K562 (cell line): Measurements from ENCODE around the gene PKP1. TPM values are rescaled to one million over a fixed set of nuclear protein-coding genes. Genes with fewer than 3 reads are reported as not detected.

Experiments used
- ATAC-seq: fragments of 200-7000 bp; cut with Tn5 transposase; 3 replicates; pipeline ENCODE4 v1.9.1; 2020; ENCODE audit warnings: moderate library complexity
- BruUV-seq: library from RNA; stranded (reverse); fragments of 400-500 nt; replicated peaks from 2 replicates; lab custom pipeline; 2021; lab: Mats Ljungman, UMichigan
- CTCF ChIA-PET: fragments of 300-600 bp; formaldehyde crosslinking; extraction: SDS; loops from one replicate; lab custom pipeline; 2021; ENCODE audit warnings: low intra/inter-chr PET ratio; lab: Yijun Ruan, JAX
- POLR2A ChIA-PET: fragments of 300-600, 350-650 bp; sonication (Branson Sonifier 250); formaldehyde crosslinking; extraction: SDS; loops from one replicate; lab custom pipeline; 2021; ENCODE audit warnings: antibody characterized with exemption, inconsistent platforms; lab: Yijun Ruan, JAX
- DNase-seq, 4 experiments: peaks; one replicate each; pipeline versions ENCODE4 v3.0.0 to v3.0.0-alpha.2; 2011 to 2018; ENCODE audit warnings: low spot score in 3 of 4, mixed read lengths in 3 of 4; ENCODE audit errors: extremely low read depth in 1 of 4
- FAIRE-seq: peaks from 2 replicates; lab custom pipeline; 2011; peaks lifted over from hg19 to GRCh38; lab: Jason Lieb, UNC
- H2AFZ ChIP-seq: 2 replicates; pipeline ENCODE4 v1.6.0; 2011; ENCODE audit warnings: low read depth, low read length, control low read depth, inconsistent platforms
- H3K27ac ChIP-seq: fragments of 200-600 bp; 3 replicates; pipeline ENCODE4 v1.8.0; 2011; ENCODE audit warnings: low read depth, mild to moderate bottlenecking, control low read depth, inconsistent platforms, low read length, moderate library complexity, mixed read lengths; ENCODE audit errors: extremely low read depth
- H3K27me3 ChIP-seq, 2 experiments: fragments of 300-600 bp in 1 of 2; 2 replicates in 1 of 2; 3 replicates in 1 of 2; pipeline versions ENCODE4 v1.6.0 to v1.8.0; 2011; ENCODE audit warnings: inconsistent platforms in 2 of 2, low read length in 2 of 2, mild to moderate bottlenecking in 1 of 2, mixed read lengths in 1 of 2, moderate library complexity in 1 of 2; ENCODE audit not compliant: control insufficient read depth in 2 of 2, insufficient read depth in 2 of 2
- H3K36me3 ChIP-seq: fragments of 300-600 bp; 3 replicates; pipeline ENCODE4 v1.8.0; 2011; ENCODE audit warnings: mild to moderate bottlenecking, low read length, inconsistent platforms; ENCODE audit not compliant: control insufficient read depth, insufficient read depth
- H3K4me1 ChIP-seq, 2 experiments: fragments of 200-600 bp in 1 of 2; replicated peaks in 1 of 2; 2 replicates in 1 of 2; 3 replicates in 1 of 2; pipeline versions ENCODE4 v1.5.1 to v1.8.0; 2011; ENCODE audit warnings: inconsistent platforms in 2 of 2, low read length in 2 of 2, mild to moderate bottlenecking in 1 of 2, mixed read lengths in 1 of 2, moderate library complexity in 1 of 2; ENCODE audit not compliant: control insufficient read depth in 2 of 2, insufficient read depth in 2 of 2
- H3K4me2 ChIP-seq: 2 replicates; pipeline ENCODE4 v1.6.1; 2011; ENCODE audit warnings: low read length, control low read depth, inconsistent platforms, mixed read lengths; ENCODE audit not compliant: insufficient read depth
- H3K4me3 ChIP-seq: fragments of 200-600 bp; sonication (generic), shearing (Covaris generic); 2 replicates; pipeline ENCODE4 v1.5.1; 2016; ENCODE audit warnings: control low read depth, inconsistent platforms
- H3K79me2 ChIP-seq: fragments of 200-600 bp; 3 replicates; pipeline ENCODE4 v1.8.0; 2011; ENCODE audit warnings: low read length, inconsistent platforms; ENCODE audit not compliant: control insufficient read depth, insufficient read depth
- H3K9ac ChIP-seq, 2 experiments: 2 replicates each; pipeline versions ENCODE4 v1.6.0 to v1.6.1; 2011; ENCODE audit warnings: low read depth in 2 of 2, low read length in 2 of 2, control low read depth in 1 of 2, inconsistent platforms in 1 of 2, mild to moderate bottlenecking in 1 of 2, mixed read lengths in 1 of 2; ENCODE audit not compliant: insufficient read depth in 1 of 2
- H3K9me1 ChIP-seq: one replicate; pipeline ENCODE4 v1.6.0; 2011; ENCODE audit warnings: inconsistent platforms, mild to moderate bottlenecking, low read length, moderate library complexity; ENCODE audit not compliant: control insufficient read depth, insufficient read depth
- H3K9me3 ChIP-seq: replicated peaks from 2 replicates; pipeline ENCODE4 v1.5.1; 2011; ENCODE audit warnings: low read depth, low read length, inconsistent platforms; ENCODE audit not compliant: control insufficient read depth, insufficient read depth
- H4K20me1 ChIP-seq: replicated peaks from 2 replicates; pipeline ENCODE4 v1.6.1; 2011; ENCODE audit warnings: low read length, inconsistent platforms, mixed read lengths; ENCODE audit not compliant: control insufficient read depth, insufficient read depth
- DNMT1 ChIP-seq: fragments of 450-650 bp; IDR thresholded peaks from 2 replicates; pipeline ENCODE4 v1.6.1; 2016; ENCODE audit warnings: antibody characterized with exemption, mild to moderate bottlenecking
- EZH2 ChIP-seq: IDR thresholded peaks from 2 replicates; pipeline ENCODE4 v1.6.1; 2012; ENCODE audit warnings: low read depth, mild to moderate bottlenecking, inconsistent platforms, low read length, borderline replicate concordance
- NFATC3 ChIP-seq: fragments of 450-650 bp; IDR thresholded peaks from 2 replicates; pipeline ENCODE4 v1.6.1; 2017; ENCODE audit warnings: mild to moderate bottlenecking
- NFE2 ChIP-seq: IDR thresholded peaks from 2 replicates; pipeline ENCODE4 v1.6.1; 2014; ENCODE audit warnings: antibody characterized with exemption, low read depth
- PHF8 ChIP-seq: fragments of 200-600 bp; sonication (generic); IDR thresholded peaks from 2 replicates; pipeline ENCODE4 v1.6.1; 2012; ENCODE audit warnings: mixed run types, mild to moderate bottlenecking, inconsistent platforms, low read length, moderate library complexity, borderline replicate concordance
- SMARCE1 ChIP-seq: fragments of 450-650 bp; IDR thresholded peaks from 2 replicates; pipeline ENCODE4 v1.7.1; 2016; ENCODE audit warnings: mild to moderate bottlenecking
- TEAD2 ChIP-seq: fragments of 450-650 bp; IDR thresholded peaks from 2 replicates; pipeline ENCODE4 v1.6.1; 2016; ENCODE audit warnings: missing genetic modification characterization, control low read depth, missing compliant biosample characterization
- THAP7 ChIP-seq: fragments of 250-450 bp; sonication (Bioruptor Pico); IDR thresholded peaks from 2 replicates; pipeline ENCODE4 v1.5.0; 2021
- XRCC4 ChIP-seq: IDR thresholded peaks from one replicate; pipeline ENCODE4 v1.6.1; 2011; ENCODE audit not compliant: insufficient read depth, insufficient read length; ENCODE audit errors: extremely low read depth
- ZNF75A ChIP-seq: fragments of 450-650 bp; formaldehyde crosslinking; IDR thresholded peaks from 2 replicates; pipeline ENCODE4 v1.4.0; 2020; ENCODE audit warnings: mild to moderate bottlenecking
- ZNF77 ChIP-seq: fragments of 250-450 bp; sonication (Bioruptor Pico); IDR thresholded peaks from 2 replicates; pipeline ENCODE4 v1.5.0; 2020
- WGBS: fragments of 100-300 bp; shearing (Covaris generic); methylation state at CpG from one replicate; pipeline ENCODE4 v1.1.6; 2016; ENCODE audit warnings: low coverage, mixed read lengths; ENCODE audit not compliant: insufficient coverage; ENCODE audit errors: missing lambda C conversion rate; 5-methylcytosine and 5-hydroxymethylcytosine counted together
- in situ Hi-C: fragments of 300-500 bp; cut with MboI; formaldehyde crosslinking; loops from 4 replicates; pipeline ENCODE4 v1.15.0; 2018; ENCODE audit warnings: inconsistent platforms, mixed read lengths
- intact Hi-C: fragments of 100-400 bp; cut with micrococcal nuclease; formaldehyde crosslinking; loops from 2 replicates; pipeline ENCODE4 v1.14.2; 2022
- polyA plus RNA-seq, 8 experiments: library from polyadenylated mRNA; depleted of rRNA in 4 of 8; stranded (reverse) in 5 of 8; unstranded in 3 of 8; fragments of >200 nt; fragmentation: Nextera tagmentation in 2 of 8; fragmentation: Illumina TruSeq in 1 of 8; extraction: Ambion mirVana in 2 of 8; extraction: Trizol in 1 of 8; gene quantifications; 2 replicates each; pipeline versions ENCODE4 v1.2.1 to v1.2.3, GENCODE V29; 2011 to 2014; ENCODE audit warnings: inconsistent platforms in 1 of 8, missing spikeins in 1 of 8
- total RNA-seq, 7 experiments: library from RNA; depleted of rRNA in 6 of 7; stranded (reverse); fragments of >200 nt in 6 of 7; fragmentation: Illumina TruSeq in 2 of 7; extraction: Trizol in 2 of 7; gene quantifications; 2 replicates each; pipeline versions ENCODE4 v1.2.1 to v1.2.3, GENCODE V29; 2011 to 2021; ENCODE audit warnings: low replicate concordance in 1 of 7
- TF ChIP-seq, protein P1 (sequence below): sonication (generic); formaldehyde crosslinking; IDR thresholded peaks from 2 replicates; pipeline ENCODE4 v1.8.1; 2023; ENCODE audit warnings: mild to moderate bottlenecking, missing genetic modification reagents

The PKP1 gene
- total and polyA plus RNA-seq, 9 of the 15 experiments (the other 6 are each of a cell fraction or from before 2014, with no cell fraction given): not detected

GRCh38 chr1:201325678-201326060, 42.4 kb downstream of the PKP1 start:
- under 1% methylated on average over 8 of the region's 8 CpGs for WGBS
- ChIA-PET POLR2A (interaction anchor here (0.6 to 1.7 kb wide), 2 partner anchors 24 to 40 kb away, joined by 3 to 4 read pairs; no protein-coding TSS in a partner anchor), CTCF (no interaction called here)
- BruUV-seq: no TSS peak
- H3K27me3 ChIP-seq: peaks cover 16 to 71% of the 10 kb centered on the region in 2 experiments; a peak in 4 of 5 replicates
- TF ChIP-seq DNMT1 (no peak), XRCC4 (no peak), SMARCE1 (no peak), ZNF75A (CRISPR knock-in tag) (no peak), EZH2 (no peak), TEAD2 (tag) (no peak), THAP7 (no peak), PHF8 (no peak), NFATC3 (no peak), NFE2 (no peak), ZNF77 (CRISPR knock-in tag) (no peak)
- TF ChIP-seq, protein P1, sequence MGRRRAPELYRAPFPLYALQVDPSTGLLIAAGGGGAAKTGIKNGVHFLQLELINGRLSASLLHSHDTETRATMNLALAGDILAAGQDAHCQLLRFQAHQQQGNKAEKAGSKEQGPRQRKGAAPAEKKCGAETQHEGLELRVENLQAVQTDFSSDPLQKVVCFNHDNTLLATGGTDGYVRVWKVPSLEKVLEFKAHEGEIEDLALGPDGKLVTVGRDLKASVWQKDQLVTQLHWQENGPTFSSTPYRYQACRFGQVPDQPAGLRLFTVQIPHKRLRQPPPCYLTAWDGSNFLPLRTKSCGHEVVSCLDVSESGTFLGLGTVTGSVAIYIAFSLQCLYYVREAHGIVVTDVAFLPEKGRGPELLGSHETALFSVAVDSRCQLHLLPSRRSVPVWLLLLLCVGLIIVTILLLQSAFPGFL: no peak
- no peaks in the 10 kb centered on the region for H3K4me1 ChIP-seq
- H3K4me3 ChIP-seq: no peak overlapping the region
- H3K36me3 ChIP-seq: no peaks in the 10 kb centered on the region
- H3K27ac ChIP-seq: no peak overlapping the region
- H3K9ac ChIP-seq: peak overlapping the region in 1 of 2 experiments; percentile 11; a peak in 1 of 4 replicates
- no peak for FAIRE-seq
- no peaks in the 10 kb centered on the region for H3K9me3 ChIP-seq
- no peaks in the 10 kb centered on the region for H3K79me2 ChIP-seq
- H3K4me2 ChIP-seq: no peak overlapping the region
- ATAC-seq: no peak
- in situ Hi-C loops (no loop called here), intact Hi-C loops (no loop called here)
- no peak for DNase-seq
- no peaks in the 10 kb centered on the region for H3K9me1 ChIP-seq
- H2AFZ ChIP-seq: no peak overlapping the region
- H4K20me1 ChIP-seq: peaks cover 8% of the 10 kb centered on the region; the same call in 1 of the 2 replicates
